ENCODE data around the gene RAP1A.

RAP1A gene

DNA sequence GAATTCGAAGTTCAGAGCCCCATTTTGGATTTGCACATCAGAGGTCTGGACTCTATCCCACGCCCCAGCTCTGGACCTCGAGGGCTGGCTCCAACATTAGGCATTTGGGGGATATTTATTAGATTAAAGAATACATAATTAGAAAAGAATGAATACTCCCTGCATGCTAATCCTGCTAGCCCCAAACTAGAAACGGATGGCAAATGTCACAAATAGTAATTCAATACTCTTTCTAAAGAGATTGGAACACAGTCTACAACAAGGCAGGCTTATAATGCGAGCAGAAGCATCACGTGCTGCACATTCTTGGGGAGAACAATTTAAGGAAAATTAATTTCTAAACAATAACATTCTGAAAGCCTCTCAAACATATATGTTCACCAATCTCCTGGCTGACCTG is 27.7 kb upstream of the RAP1A start:
- H3K27me3 Mint-ChIP-seq, result no peaks in the 10 kb centered on the region
- peaks cover 54% of the 10 kb centered on the region for H3K4me1 Mint-ChIP-seq
- H3K4me3 Mint-ChIP-seq, result no peak overlapping the region
- no peak for DNase-seq
- H3K9me3 Mint-ChIP-seq, result peaks cover 2% of the 10 kb centered on the region
- H3K36me3 Mint-ChIP-seq, result peaks cover 2% of the 10 kb centered on the region
- CTCF ChIA-PET, result interaction anchor here (2.1 to 4.2 kb wide), 3 partner anchors 11 to 84 kb away, joined by 10 to 19 read pairs (median 16); no protein-coding TSS in a partner anchor
- H3K27ac Mint-ChIP-seq, result peak overlapping the region; percentile 92

DNA sequence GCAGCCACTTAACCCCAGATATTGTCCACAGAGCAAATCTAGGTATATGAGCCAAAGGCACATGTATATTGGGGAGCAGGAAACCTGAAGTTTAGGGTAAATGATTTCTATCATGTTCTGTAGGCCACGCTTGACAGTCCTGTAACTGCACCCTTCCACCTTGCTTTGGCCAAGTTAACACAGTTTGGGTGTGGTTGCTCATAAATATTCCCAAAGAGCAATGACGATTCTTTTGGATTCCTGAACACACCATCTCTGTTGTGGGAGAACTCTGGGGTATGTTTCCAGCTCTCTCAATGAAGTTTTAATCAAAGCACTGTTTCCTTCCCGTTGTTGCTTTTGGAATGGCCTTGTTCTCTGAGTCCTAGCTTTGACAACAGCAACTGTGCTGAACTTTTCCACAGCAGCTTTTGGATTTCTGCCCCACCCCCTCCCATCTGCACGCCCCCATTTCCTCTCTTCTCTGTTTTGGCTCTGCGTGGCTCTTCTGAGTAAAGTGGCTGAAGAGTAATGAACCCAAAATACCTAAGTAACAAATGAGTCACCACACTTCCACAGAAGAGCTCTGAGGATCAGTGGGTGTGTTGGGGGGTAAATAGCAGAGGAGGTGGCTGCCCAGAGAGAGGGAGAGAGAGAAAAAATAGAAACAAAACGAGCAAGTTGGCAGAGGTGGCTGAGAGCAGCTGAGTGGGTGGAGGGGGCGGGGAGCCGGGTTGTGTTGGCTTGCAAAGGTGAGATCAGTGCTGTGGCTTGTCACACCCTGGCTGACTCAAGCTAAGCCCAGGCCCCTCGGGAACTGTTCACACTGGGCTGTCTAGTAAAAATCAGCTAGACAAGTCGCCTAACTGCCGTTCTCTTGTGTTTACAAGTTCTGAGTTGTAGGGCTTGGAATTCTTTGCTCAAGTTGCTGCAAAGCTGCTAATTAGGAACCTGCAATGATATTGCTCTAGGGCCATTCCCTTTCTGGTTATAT is 26.9 kb upstream of the RAP1A start:
- Mint-ChIP-seq H3K36me3 (peaks cover 2% of the 10 kb centered on the region), H3K27me3 (no peaks in the 10 kb centered on the region), H3K4me1 (peaks cover 61% of the 10 kb centered on the region), H3K27ac (peak overlapping the region; percentile 92), H3K4me3 (peak overlapping the region; percentile 43), H3K9me3 (peaks cover 2% of the 10 kb centered on the region)
- DNase-seq, result peak; percentile 94
- CTCF ChIA-PET, result interaction anchor here (0.7 to 4.2 kb wide), 12 partner anchors 11 to 117 kb away, joined by 3 to 19 read pairs (median 5); no protein-coding TSS in a partner anchor

DNA sequence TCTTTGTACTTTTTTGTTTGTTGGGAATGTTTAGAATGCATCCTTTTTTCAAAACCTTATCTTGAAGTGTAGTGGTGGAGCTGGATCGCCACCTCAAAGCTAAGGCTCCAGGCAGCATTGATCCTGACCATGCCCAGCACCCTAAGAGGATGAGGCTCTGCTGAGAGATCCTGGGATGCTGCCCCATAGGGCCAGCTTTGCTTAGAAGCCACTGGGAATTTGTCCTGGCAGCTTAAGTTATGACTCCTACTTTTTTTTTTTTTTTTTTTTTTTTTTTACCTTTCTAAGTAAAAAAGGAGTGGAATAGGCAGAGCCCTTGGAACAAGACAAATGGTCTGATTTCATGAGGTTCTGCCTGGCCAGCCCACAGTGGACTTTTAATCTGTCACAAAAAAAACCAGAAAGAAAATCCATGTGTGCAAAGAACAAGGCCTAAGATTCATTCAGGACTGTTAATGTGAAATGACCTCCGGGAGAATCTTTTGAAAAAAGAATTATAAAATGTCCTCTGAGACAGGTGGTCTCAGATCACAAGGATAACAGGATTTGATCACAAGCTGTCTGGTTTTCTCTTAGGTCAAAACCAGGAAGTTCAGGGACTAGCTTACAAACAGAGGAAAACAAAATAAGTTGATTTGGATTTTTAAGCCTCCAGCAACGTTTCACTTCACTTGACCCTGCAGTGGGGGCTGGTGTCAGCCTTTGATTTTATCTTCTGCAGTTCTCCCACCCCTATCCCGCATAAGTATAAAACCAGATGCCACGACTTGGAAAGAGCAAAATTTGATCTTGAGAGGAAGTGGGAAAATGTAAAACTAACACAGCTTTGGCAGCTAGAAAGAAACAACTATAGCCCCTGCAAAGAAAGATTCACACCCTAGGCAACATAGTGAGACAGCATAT is 25.9 kb upstream of the RAP1A start:
- Mint-ChIP-seq H3K9me3 (peaks cover 2% of the 10 kb centered on the region), H3K27ac (peak overlapping the region; percentile 94), H3K36me3 (peaks cover 2% of the 10 kb centered on the region), H3K27me3 (no peaks in the 10 kb centered on the region), H3K4me3 (peak overlapping the region; percentile 43), H3K4me1 (peaks cover 71% of the 10 kb centered on the region)
- CTCF ChIA-PET, result interaction anchor here (0.6 to 4.2 kb wide), 11 partner anchors 10 to 118 kb away, joined by 3 to 19 read pairs (median 5); no protein-coding TSS in a partner anchor
- no peak for DNase-seq

DNA sequence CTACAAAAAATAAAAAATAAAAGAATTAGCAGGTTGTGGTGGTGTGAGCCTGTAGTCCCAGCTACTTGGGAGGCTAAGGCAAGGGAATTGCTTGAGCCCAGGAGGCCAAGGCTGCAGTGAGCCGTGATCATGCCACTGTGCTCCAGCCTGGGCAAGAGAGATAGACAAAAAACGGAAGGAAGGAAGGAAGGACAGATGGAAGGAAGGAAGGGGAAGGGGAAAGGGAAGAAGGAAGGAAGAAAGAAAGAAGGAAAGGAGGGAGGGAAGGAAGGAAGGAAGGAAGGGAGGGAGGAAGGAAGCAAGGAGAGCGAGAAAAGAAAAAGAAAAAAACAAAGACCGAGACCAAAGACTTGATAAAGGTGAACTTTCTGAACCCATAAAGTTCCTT is 25.3 kb upstream of the RAP1A start:
- no peaks in the 10 kb centered on the region for H3K27me3 Mint-ChIP-seq
- peak overlapping the region; percentile 94 for H3K27ac Mint-ChIP-seq
- peaks cover 2% of the 10 kb centered on the region for H3K36me3 Mint-ChIP-seq
- H3K4me3 Mint-ChIP-seq, result peak overlapping the region; percentile 5
- peaks cover 2% of the 10 kb centered on the region for H3K9me3 Mint-ChIP-seq
- H3K4me1 Mint-ChIP-seq, result peaks cover 76% of the 10 kb centered on the region
- CTCF ChIA-PET, result interaction anchor here (2.2 to 4.2 kb wide), 3 partner anchors 9 to 86 kb away, joined by 9 to 19 read pairs (median 16); no protein-coding TSS in a partner anchor
- no peak for DNase-seq

- Mint-ChIP-seq H3K27ac (no peak overlapping the region), H3K4me3 (no peak overlapping the region), H3K9me3 (peaks cover 2% of the 10 kb centered on the region), H3K36me3 (peaks cover 2% of the 10 kb centered on the region), H3K27me3 (no peaks in the 10 kb centered on the region), H3K4me1 (peaks cover 90% of the 10 kb centered on the region)
- no peak for DNase-seq
- CTCF ChIA-PET, result interaction anchor here (0.5 to 2.7 kb wide), 4 partner anchors 10 to 88 kb away, joined by 3 to 12 read pairs (median 4); no protein-coding TSS in a partner anchor
Observed at GRCh38 chr1:111595807-111596206, 23.8 kb upstream of the RAP1A start.

- H3K27ac Mint-ChIP-seq, result peak overlapping the region; percentile 69
- H3K4me3 Mint-ChIP-seq, result no peak overlapping the region
- peaks cover 2% of the 10 kb centered on the region for H3K9me3 Mint-ChIP-seq
- CTCF ChIA-PET, result interaction anchor here (0.8 to 2.7 kb wide), 3 partner anchors 9 to 89 kb away, joined by 3 to 12 read pairs (median 4); no protein-coding TSS in a partner anchor
- H3K27me3 Mint-ChIP-seq, result no peaks in the 10 kb centered on the region
- peaks cover 2% of the 10 kb centered on the region for H3K36me3 Mint-ChIP-seq
- peak; percentile 68 for DNase-seq
- peaks cover 96% of the 10 kb centered on the region for H3K4me1 Mint-ChIP-seq
Observed at GRCh38 chr1:111596499-111596898, 23.1 kb upstream of the RAP1A start.

DNA sequence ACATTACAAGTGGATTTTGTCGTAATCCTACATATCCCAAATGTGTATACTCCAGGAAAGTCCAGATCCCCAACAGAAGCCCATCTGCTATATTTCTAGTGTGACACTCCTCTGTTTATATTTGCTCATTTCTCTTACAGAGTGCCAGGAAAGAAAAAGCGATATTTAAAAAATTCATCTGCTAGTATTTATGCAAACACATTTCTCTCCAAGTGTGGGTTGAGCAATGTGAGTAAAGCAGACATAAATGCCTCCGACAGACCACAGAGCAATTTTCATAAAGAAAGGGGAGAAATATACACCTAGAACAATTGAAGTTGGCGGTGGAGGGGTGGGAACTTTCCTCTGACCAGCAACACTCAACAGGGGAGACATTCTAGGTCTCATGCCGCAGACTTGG is 22.2 kb upstream of the RAP1A start:
- H3K4me1 Mint-ChIP-seq, result peaks cover 98% of the 10 kb centered on the region
- H3K9me3 Mint-ChIP-seq, result peaks cover 2% of the 10 kb centered on the region
- H3K27ac Mint-ChIP-seq, result no peak overlapping the region
- H3K36me3 Mint-ChIP-seq, result peaks cover 2% of the 10 kb centered on the region
- DNase-seq, result no peak
- no peak overlapping the region for H3K4me3 Mint-ChIP-seq
- no peaks in the 10 kb centered on the region for H3K27me3 Mint-ChIP-seq
- CTCF ChIA-PET, result interaction anchor here (0.8 kb wide), 1 partner anchor 9 kb away, joined by 3 read pairs; no protein-coding TSS in a partner anchor

DNA sequence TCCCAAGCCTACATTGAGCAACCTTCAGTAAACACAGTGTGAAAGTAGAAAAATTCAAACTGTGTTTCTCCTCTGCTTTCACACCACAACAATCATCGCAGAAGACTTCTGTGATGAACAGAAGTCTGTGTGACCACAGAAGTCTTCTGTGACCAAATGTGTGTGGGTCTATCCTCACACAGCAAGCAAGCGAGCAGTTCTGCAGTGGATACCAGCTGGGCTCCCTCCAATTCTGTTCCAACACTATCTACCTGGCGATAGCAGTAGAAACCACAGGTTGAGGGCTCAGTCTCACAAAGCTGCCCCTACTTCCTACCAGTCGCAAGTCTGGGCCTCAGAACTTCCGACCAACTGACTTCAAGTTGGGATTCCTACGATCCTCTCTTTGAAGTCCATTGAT is 21.0 kb upstream of the RAP1A start:
- H3K4me1 Mint-ChIP-seq, result peaks cover 99% of the 10 kb centered on the region

GRCh38 chr1:111599781-111600693 is 19.6 kb upstream of the RAP1A start:
- Mint-ChIP-seq H3K4me1 (peaks cover 99% of the 10 kb centered on the region), H3K27me3 (no peaks in the 10 kb centered on the region), H3K36me3 (peaks cover 4% of the 10 kb centered on the region), H3K4me3 (no peak overlapping the region), H3K9me3 (no peaks in the 10 kb centered on the region), H3K27ac (peak overlapping the region; percentile 46)
- DNase-seq, result no peak
- CTCF ChIA-PET, result interaction anchor here (0.9 to 5.5 kb wide), 4 partner anchors 16 to 92 kb away, joined by 3 to 21 read pairs (median 6); no protein-coding TSS in a partner anchor

More for the DNA sequence above, 21.0 kb upstream of the RAP1A start:
- peak; percentile 54 for DNase-seq
- CTCF ChIA-PET, result interaction anchor here (1.7 kb wide), 1 partner anchor 90 kb away, joined by 7 read pairs; no protein-coding TSS in a partner anchor
- peak overlapping the region; percentile 67 for H3K27ac Mint-ChIP-seq
- peaks cover 2% of the 10 kb centered on the region for H3K36me3 Mint-ChIP-seq
- H3K4me3 Mint-ChIP-seq, result peak overlapping the region; percentile 1
- peaks cover 2% of the 10 kb centered on the region for H3K9me3 Mint-ChIP-seq
- H3K27me3 Mint-ChIP-seq, result no peaks in the 10 kb centered on the region

- H3K4me1 Mint-ChIP-seq, result peaks cover 98% of the 10 kb centered on the region
- peaks cover 6% of the 10 kb centered on the region for H3K36me3 Mint-ChIP-seq
- CTCF ChIA-PET, result interaction anchor here (2.4 to 5.5 kb wide), 3 partner anchors 11 to 93 kb away, joined by 8 to 21 read pairs (median 13); no protein-coding TSS in a partner anchor
- no peak overlapping the region for H3K4me3 Mint-ChIP-seq
- peak overlapping the region; percentile 46 for H3K27ac Mint-ChIP-seq
- H3K9me3 Mint-ChIP-seq, result no peaks in the 10 kb centered on the region
- DNase-seq, result no peak
- no peaks in the 10 kb centered on the region for H3K27me3 Mint-ChIP-seq
Observed at GRCh38 chr1:111600886-111601386, 18.7 kb upstream of the RAP1A start.

GRCh38 chr1:111602302-111602701 is 17.3 kb upstream of the RAP1A start:
- peaks cover 92% of the 10 kb centered on the region for H3K4me1 Mint-ChIP-seq
- no peak overlapping the region for H3K4me3 Mint-ChIP-seq
- no peak overlapping the region for H3K27ac Mint-ChIP-seq
- no peaks in the 10 kb centered on the region for H3K9me3 Mint-ChIP-seq
- CTCF ChIA-PET, result interaction anchor here (1.3 to 5.5 kb wide), 6 partner anchors 9 to 94 kb away, joined by 4 to 21 read pairs (median 14); no protein-coding TSS in a partner anchor
- peaks cover 6% of the 10 kb centered on the region for H3K36me3 Mint-ChIP-seq
- no peak for DNase-seq
- H3K27me3 Mint-ChIP-seq, result no peaks in the 10 kb centered on the region

GRCh38 chr1:111602974-111603373 is 16.6 kb upstream of the RAP1A start:
- no peak overlapping the region for H3K4me3 Mint-ChIP-seq
- no peaks in the 10 kb centered on the region for H3K9me3 Mint-ChIP-seq
- H3K36me3 Mint-ChIP-seq, result peaks cover 6% of the 10 kb centered on the region
- H3K4me1 Mint-ChIP-seq, result peaks cover 85% of the 10 kb centered on the region
- peak overlapping the region; percentile 91 for H3K27ac Mint-ChIP-seq
- no peak for DNase-seq
- H3K27me3 Mint-ChIP-seq, result no peaks in the 10 kb centered on the region
- CTCF ChIA-PET, result interaction anchor here (1.3 to 5.5 kb wide), 7 partner anchors 9 to 95 kb away, joined by 4 to 21 read pairs (median 13); no protein-coding TSS in a partner anchor
